Fibroblast of the aortic adventitia (primary cell): ENCODE measurements around the gene MMUT. TPM values are rescaled to one million over a fixed set of nuclear protein-coding genes. Genes with fewer than 3 reads are reported as not detected.
"Not testable (repeated sequence)": the region's sequence is repeated elsewhere in the genome, so short reads cannot be mapped to it uniquely, and the experiment has no call there.

Source experiments
- DNase-seq: peaks from one replicate; pipeline ENCODE4 v3.0.0-alpha.2; 2010; ENCODE audit warnings: low read depth
- H3K4me3 ChIP-seq: 2 replicates; pipeline ENCODE4 v1.5.1; 2011; ENCODE audit warnings: low read depth, mild to moderate bottlenecking, control low read depth, low read length, moderate library complexity
- total RNA-seq: library from RNA; depleted of rRNA; stranded (reverse); fragments of >200 nt; gene quantifications from 2 replicates; pipeline ENCODE4 v1.2.3, GENCODE V29; 2012; ENCODE audit warnings: low replicate concordance
- TF ChIP-seq, protein P1 (sequence below): IDR thresholded peaks from 2 replicates; pipeline ENCODE4 v1.5.1; 2011; ENCODE audit warnings: mild to moderate bottlenecking, low read length, control low read depth, inconsistent platforms; ENCODE audit not compliant: insufficient read depth

The MMUT gene
- total RNA-seq, 1 donor: 27.4 TPM

DNA sequence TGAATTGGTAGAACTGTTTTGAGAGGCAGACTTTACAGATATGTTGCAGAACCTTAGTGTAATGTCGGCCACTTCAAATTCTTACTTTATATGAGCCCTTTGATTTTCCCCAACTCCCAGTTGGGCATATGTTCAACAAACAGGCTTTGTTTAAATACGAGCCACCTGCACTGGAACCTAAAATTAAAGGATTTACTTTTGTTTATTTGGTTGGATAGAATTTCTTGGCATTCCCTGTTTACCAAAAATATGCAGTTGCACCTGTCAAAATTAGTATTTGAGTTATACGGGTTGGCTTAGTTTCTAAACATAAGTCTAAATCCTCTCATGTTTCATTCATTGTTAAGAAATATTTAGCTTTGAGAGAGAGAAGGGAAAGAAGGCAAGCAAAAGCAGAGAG lies 34.3 kb upstream of the MMUT start:
- TF ChIP-seq, protein P1, sequence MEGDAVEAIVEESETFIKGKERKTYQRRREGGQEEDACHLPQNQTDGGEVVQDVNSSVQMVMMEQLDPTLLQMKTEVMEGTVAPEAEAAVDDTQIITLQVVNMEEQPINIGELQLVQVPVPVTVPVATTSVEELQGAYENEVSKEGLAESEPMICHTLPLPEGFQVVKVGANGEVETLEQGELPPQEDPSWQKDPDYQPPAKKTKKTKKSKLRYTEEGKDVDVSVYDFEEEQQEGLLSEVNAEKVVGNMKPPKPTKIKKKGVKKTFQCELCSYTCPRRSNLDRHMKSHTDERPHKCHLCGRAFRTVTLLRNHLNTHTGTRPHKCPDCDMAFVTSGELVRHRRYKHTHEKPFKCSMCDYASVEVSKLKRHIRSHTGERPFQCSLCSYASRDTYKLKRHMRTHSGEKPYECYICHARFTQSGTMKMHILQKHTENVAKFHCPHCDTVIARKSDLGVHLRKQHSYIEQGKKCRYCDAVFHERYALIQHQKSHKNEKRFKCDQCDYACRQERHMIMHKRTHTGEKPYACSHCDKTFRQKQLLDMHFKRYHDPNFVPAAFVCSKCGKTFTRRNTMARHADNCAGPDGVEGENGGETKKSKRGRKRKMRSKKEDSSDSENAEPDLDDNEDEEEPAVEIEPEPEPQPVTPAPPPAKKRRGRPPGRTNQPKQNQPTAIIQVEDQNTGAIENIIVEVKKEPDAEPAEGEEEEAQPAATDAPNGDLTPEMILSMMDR: no peak
- DNase-seq: no peak
- H3K4me3 ChIP-seq: no peak overlapping the region

DNA sequence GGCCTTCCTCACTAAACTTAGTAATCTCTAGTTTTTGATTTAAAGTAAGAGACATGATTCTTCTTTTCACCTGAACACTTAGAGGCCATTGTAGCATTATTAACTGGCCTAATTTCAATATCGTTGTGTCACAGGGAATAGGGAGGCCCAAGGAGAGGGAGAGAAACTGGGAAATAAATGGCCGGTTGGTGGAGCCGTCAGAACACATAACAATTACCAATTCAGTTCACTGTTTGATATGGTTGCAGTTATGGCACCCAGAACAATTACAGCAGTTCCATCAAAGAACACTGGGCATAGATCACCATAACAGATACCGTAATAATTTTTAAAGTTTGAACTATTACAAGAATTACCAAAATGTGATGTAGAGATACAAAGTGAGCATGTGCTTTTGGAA lies 27.6 kb upstream of the MMUT start:
- H3K4me3 ChIP-seq: no peak overlapping the region
- DNase-seq: no peak
- TF ChIP-seq, protein P1: no peak

DNA sequence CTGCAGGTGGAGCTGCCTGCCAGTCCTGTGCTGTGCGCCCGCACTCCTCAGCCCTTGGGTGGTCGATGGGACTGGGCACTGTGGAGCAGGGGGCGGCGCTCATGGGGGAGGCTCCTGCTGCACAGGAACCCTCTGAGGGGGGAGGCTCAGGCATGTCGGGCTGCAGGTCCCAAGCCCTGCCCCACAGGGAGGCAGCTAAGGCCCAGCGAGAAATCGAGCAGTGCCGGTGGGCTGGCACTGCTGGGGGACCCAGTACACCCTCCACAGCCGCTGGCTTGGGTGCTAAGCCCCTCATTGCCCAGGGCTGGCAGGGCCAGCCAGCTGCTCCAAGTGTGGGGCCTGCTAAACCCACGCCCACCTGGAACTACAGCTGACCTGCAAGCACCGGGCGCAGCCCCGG lies 20.3 kb upstream of the MMUT start:
- not testable (repeated sequence) for H3K4me3 ChIP-seq, DNase-seq

DNA sequence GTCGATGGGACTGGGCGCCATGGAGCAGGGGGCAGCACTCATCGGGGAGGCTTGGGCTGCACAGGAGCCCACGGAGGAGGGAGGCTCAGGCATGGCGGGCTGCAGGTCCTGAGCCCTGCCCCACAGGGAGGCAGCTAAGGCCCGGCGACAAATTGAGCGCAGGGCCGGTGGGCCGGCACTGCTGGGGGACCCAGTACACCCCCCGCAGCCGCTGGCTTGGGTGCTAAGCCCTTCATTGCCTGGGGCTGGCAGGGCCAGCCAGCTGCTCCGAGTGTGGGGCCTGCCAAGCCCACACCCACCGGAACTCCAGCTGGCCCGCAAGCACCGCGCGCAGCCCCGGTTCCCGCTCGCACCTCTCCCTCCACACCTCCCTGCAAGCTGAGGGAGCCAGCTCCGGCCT lies 18.8 kb upstream of the MMUT start:
- not testable (repeated sequence) for H3K4me3 ChIP-seq, DNase-seq

DNA sequence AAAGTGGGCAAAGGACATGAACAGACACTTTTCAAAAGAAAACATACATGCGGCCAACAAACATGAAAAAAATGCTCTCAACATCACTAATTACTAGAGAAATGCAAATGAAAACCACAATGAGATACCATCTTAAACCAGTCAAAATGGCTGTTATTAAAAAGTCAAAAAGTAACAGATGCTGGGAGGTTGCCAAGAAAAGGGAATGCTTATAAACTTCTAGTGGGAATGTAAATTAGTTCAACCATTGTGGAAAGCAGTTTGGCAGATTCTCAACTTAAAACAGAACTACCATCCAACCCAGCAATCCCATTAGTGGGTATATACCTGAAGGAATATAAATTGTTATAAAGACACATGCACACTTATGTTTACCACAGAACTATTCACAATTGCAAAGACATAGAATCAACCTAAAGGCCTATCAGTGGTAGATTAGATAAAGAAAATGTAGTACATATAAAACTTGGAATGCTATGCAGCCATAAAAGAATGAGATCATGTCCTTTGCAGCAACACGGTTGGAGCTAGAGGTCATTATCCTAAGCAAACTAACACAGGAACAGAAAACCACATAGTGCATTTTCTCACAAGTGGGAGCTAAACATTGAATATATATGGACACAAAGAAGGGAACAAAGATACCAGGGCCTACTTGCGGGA lies 16.4 kb upstream of the MMUT start:
- TF ChIP-seq, protein P1: no peak

DNA sequence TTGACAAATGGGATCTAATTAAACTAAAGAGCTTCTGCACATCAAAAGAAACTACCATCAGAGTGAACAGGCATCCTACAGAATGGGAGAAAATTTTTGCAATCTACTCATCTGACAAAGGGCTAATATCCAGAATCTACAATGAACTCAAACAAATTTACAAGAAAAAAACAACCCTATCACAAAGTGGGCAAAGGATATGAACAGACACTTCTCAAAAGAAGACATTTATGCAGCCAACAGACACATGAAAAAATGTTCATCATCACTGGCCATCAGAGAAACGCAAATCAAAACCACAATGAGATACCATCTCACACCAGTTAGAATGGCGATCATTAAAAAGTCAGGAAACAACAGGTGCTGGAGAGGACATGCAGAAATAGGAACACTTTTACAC lies 13.5 kb upstream of the MMUT start:
- not testable (repeated sequence) for DNase-seq, H3K4me3 ChIP-seq

More for the DNA sequence above, 16.4 kb upstream of the MMUT start:
- no peak for DNase-seq
- H3K4me3 ChIP-seq: no peak overlapping the region

DNA sequence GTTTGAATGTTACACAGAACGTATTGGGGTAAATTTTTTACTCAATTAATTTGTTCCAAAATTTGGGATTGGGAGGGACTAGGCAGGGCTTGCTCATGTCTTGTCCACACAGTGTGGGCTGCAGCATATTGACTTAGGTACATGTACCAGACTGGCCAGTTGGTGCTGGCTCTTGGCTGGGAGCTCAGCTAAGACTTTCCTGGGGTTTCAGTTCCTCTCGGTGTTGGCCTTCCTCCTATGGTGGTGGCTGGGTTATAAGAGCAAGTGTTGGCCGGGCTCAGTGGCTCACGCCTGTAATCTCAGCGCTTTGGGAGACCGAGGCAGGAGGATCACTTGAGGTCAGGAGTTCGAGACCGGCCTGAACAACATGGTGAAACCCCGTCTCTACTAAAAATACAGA lies 5.0 kb upstream of the MMUT start:
- no peak overlapping the region for H3K4me3 ChIP-seq
- TF ChIP-seq, protein P1: no peak
- no peak for DNase-seq

DNA sequence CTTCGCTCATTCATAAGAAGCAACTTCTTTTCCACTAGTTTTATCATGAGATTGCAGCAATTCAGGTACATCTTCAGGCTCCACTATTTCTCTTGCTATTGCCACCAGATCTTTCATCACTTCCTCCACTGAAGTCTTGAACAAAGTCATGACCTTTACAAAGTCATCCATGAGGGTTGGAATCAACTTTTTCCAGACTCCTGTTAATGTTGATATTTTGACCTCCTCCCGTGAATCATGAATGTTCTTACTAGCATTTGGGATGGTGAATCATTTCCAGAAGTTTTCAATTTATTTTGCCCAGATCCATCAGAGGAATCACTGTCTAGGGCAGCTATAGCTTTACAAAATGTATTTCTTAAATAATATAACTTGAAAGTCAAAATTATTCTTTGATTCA lies 1.6 kb upstream of the MMUT start:
- H3K4me3 ChIP-seq: no peak overlapping the region
- DNase-seq: no peak
- TF ChIP-seq, protein P1: no peak
